Heart left ventricle (tissue), 13 donors: ENCODE results near the gene COL7A1.

Experiments used
- CTCF ChIP-seq, 12 donors: fragments of 200-600 bp; sonication (generic) in 4 of 12; IDR thresholded peaks; one replicate each; pipeline versions ENCODE4 v1.5.0 to v1.8.0; 2018 to 2022; ENCODE audit warnings: antibody characterized with exemption in 12 of 12, mild to moderate bottlenecking in 5 of 12
- POLR2A ChIP-seq, 2 donors: fragments of 450-650 bp; IDR thresholded peaks; one replicate each; pipeline ENCODE4 v1.6.1; 2017; ENCODE audit warnings: antibody characterized with exemption in 2 of 2, mild to moderate bottlenecking in 2 of 2, moderate library complexity in 2 of 2
- donor health status: ischemic (EF 13 %, LVEDD 7.1; RV severe dilation, severe dysfunction).
- donor health status: DM: no; HTN: yes; CAD: no.
- donor health status: DM: no; HTN: no; CAD: no.
- donor health status: ischemic (EF 25% LVEDD 6.9; RV normal size, moderate dysfunction).
- donor health status: ischemic (EF 25% LVEDD 5.7; RV mildly dilated, moderate dysfunction).
- donor health status: ischemic (EF 35%, LVEDD 5.7; RV mildly dilated, moderate dysfunction).
- donor health status: nonischemic (EF 11% LVEDD 7.7; RV severe dilation, severe dysfunction).
- donor health status: DM: yes; HTN: yes; CAD: no.
- donor health status: PGD.
- donor health status: ischemic (EF 29% LVEDD 5.4; RV normal size, mild dysfunction).
- donor health status: nonischemic (EF 23%, LVEDD 6.1; RV moderate dilation, normal function).

GRCh38 chr3:48553361-48553760 lies 41.8 kb downstream of the COL7A1 start:
- no peak for TF ChIP-seq CTCF (IDR thresholded peaks at IDR 0.05)
- TF ChIP-seq POLR2A (IDR thresholded peaks at IDR 0.05): no peak
